ENCODE results near the gene COL20A1. TPM values are rescaled to one million over a fixed set of nuclear protein-coding genes. Genes with fewer than 3 reads are reported as not detected.

The COL20A1 gene
- total and polyA plus RNA-seq, 2 experiments from 2014 or later: 1.4 TPM; not detected in 1

DNA sequence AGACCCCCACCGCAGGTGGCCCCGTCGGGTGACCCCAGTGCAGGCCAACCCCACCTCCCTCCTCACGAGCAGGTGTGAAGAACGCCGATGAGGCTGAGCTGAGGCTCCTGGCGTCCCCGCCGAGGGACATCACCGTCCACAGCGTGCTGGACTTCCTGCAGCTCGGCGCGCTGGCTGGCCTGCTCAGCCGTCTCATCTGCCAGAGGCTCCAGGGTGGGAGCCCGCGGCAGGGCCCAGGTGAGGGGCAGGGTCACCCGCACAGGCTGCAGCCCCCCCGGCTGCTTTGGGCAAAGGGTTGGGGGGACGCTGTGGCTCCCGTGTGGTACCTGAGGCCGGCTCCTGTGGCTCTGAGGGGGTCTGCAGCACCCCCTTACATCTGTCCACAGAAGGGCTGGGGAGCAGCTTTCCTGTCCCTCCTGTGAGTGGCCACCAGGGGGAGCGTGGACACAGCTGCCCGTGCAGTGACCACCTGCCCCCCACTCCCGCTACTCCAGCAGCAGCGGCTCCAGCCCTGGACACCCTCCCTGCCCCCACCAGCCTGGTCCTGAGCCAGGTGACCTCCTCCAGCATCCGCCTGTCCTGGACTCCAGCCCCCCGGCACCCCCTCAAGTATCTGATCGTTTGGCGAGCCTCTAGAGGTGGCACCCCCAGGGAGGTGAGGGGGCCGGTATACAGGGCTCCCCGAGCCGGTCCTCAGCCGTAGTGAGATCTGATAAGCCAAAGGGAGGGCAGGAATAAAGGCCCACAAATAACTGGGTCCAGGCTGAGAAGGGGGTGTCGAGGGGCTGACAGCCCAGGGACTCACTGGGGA lies 16.5 kb downstream of the COL20A1 start:
- no peak overlapping the region for H3K4me3 ChIP-seq
- H3K27ac ChIP-seq: no peak overlapping the region
- H3K9me3 ChIP-seq (ENCODE audit: low read depth): no peaks in the 10 kb centered on the region
- peak; percentile 54 to 72 for DNase-seq (ENCODE audit: low read depth in 1 of 2, low spot score in 1 of 2)
- no peaks in the 10 kb centered on the region for H3K4me1 ChIP-seq (ENCODE audit: low read depth)
- H3K36me3 ChIP-seq: no peaks in the 10 kb centered on the region
- peaks cover 9% of the 10 kb centered on the region for H3K27me3 ChIP-seq
- TF ChIP-seq, protein P1, sequence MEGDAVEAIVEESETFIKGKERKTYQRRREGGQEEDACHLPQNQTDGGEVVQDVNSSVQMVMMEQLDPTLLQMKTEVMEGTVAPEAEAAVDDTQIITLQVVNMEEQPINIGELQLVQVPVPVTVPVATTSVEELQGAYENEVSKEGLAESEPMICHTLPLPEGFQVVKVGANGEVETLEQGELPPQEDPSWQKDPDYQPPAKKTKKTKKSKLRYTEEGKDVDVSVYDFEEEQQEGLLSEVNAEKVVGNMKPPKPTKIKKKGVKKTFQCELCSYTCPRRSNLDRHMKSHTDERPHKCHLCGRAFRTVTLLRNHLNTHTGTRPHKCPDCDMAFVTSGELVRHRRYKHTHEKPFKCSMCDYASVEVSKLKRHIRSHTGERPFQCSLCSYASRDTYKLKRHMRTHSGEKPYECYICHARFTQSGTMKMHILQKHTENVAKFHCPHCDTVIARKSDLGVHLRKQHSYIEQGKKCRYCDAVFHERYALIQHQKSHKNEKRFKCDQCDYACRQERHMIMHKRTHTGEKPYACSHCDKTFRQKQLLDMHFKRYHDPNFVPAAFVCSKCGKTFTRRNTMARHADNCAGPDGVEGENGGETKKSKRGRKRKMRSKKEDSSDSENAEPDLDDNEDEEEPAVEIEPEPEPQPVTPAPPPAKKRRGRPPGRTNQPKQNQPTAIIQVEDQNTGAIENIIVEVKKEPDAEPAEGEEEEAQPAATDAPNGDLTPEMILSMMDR (IDR thresholded peaks at IDR 0.05; ENCODE audit: low read depth, low read length): peak; percentile 85

DNA sequence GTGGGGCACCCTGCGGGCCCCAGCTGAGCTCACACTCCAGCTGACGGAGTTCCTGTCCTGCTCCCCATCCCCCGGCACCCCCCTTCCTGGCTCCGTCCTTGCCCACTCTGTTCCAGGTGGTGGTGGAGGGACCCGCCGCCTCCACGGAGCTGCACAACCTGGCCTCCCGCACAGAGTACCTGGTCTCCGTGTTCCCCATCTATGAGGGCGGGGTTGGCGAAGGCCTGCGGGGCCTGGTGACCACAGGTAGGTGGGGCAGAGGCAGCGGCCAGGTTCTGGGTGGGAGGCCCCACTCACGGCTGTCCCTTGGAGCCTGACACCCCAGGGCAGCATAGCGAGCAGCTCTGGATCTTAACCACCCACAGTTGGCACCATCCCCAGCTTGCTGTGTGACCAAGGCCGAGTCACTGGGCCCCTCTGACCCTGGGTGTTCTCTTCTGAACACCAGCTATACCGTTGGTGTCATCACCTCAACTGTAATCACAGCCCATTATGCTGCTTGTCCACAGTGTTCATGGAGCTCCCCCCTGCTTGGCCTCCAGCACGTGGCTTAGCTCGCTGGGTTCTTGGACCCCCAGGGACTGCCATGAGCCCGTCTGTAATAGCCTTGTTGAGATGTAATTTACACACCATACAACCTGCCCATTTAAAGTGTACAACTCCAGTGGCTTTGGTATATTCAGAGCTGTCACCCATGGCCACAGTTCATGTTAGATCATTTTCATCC lies 17.4 kb downstream of the COL20A1 start:
- H3K27me3 ChIP-seq: peaks cover 4% of the 10 kb centered on the region
- no peak overlapping the region for H3K27ac ChIP-seq
- no peaks in the 10 kb centered on the region for H3K36me3 ChIP-seq
- TF ChIP-seq, protein P1 (IDR thresholded peaks at IDR 0.05; ENCODE audit: low read depth, low read length): no peak
- H3K9me3 ChIP-seq (ENCODE audit: low read depth): no peaks in the 10 kb centered on the region
- no peaks in the 10 kb centered on the region for H3K4me1 ChIP-seq (ENCODE audit: low read depth)
- H3K4me3 ChIP-seq: no peak overlapping the region
- DNase-seq (ENCODE audit: low read depth in 1 of 2, low spot score in 1 of 2): no peak

DNA sequence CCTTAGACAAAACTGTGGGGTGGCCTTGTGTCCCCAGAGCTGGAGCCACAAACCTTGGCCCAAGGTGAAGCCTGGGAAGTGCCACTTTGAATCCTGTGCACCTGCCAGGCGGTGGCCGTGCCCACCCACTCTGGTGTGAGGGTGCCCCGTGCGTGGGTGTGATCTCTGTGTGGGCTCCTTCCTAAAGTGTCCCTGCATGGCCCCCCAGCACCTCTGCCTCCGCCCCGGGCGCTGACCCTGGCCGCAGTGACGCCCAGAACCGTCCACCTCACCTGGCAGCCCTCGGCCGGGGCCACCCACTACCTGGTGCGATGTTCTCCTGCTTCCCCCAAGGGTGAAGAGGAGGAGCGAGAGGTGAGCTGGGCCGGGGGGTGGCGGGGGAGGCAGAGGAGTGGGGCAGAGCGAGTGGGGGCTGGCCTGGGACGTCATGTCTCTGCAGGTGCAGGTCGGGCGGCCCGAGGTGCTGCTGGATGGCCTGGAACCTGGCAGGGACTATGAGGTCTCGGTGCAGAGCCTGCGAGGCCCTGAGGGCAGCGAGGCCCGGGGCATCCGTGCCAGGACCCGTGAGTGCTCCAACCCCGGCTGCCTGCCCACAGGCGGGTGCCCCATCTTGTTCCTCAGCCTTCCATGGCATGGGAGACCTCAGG lies 18.3 kb downstream of the COL20A1 start:
- DNase-seq (ENCODE audit: low read depth in 1 of 2, low spot score in 1 of 2): no peak
- Histone ChIP-seq H3K4me1 (ENCODE audit: low read depth) (no peaks in the 10 kb centered on the region), H3K36me3 (no peaks in the 10 kb centered on the region), H3K9me3 (ENCODE audit: low read depth) (no peaks in the 10 kb centered on the region), H3K27me3 (no peaks in the 10 kb centered on the region), H3K4me3 (no peak overlapping the region), H3K27ac (no peak overlapping the region)
- TF ChIP-seq, protein P1 (IDR thresholded peaks at IDR 0.05; ENCODE audit: low read depth, low read length): no peak

DNA sequence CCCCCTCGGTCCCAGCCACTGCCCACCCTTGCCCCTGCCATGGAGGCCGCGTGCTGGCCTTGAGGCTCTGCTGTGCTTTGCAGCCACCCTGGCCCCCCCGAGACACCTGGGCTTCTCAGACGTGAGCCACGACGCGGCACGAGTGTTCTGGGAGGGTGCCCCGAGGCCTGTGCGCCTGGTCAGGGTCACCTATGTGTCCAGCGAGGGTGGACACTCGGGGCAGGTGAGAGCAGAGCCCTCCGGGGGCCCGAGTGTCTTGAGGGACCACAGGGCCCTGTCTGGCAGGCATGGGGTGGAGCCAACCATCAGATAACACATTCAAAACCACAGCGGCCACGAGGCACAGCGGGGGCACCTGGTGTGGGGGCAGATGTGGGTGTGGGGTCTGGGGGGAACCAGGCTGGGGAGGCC lies 18.9 kb downstream of the COL20A1 start:
- H3K9me3 ChIP-seq (ENCODE audit: low read depth): no peaks in the 10 kb centered on the region
- H3K4me3 ChIP-seq: no peak overlapping the region
- no peak for DNase-seq (ENCODE audit: low read depth in 1 of 2, low spot score in 1 of 2)
- H3K27me3 ChIP-seq: no peaks in the 10 kb centered on the region
- H3K4me1 ChIP-seq (ENCODE audit: low read depth): no peaks in the 10 kb centered on the region
- no peaks in the 10 kb centered on the region for H3K36me3 ChIP-seq
- TF ChIP-seq, protein P1 (IDR thresholded peaks at IDR 0.05; ENCODE audit: low read depth, low read length): no peak
- no peak overlapping the region for H3K27ac ChIP-seq

DNA sequence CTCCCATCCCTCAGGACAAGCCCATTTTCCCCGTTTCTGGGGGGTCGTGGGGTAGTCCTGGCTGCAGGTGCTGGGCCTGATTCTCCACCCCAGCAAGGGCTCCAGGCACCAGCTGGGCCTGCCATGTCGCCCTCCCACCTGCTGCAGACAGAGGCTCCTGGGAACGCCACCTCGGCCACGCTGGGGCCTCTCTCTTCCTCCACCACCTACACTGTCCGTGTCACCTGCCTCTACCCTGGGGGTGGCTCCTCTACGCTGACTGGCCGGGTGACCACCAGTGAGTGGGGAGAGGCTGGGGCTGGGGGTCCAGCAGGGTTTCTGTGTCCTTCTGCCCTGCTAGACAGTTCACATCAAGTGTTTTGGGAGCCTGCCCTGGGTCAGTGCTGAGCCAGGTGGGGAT lies 19.3 kb downstream of the COL20A1 start:
- Histone ChIP-seq H3K27ac (no peak overlapping the region), H3K4me3 (no peak overlapping the region), H3K27me3 (no peaks in the 10 kb centered on the region), H3K9me3 (ENCODE audit: low read depth) (no peaks in the 10 kb centered on the region), H3K36me3 (no peaks in the 10 kb centered on the region), H3K4me1 (ENCODE audit: low read depth) (no peaks in the 10 kb centered on the region)
- DNase-seq (ENCODE audit: low read depth in 1 of 2, low spot score in 1 of 2): no peak
- TF ChIP-seq, protein P1 (IDR thresholded peaks at IDR 0.05; ENCODE audit: low read depth, low read length): no peak
